CD4-positive, alpha-beta T cell (primary cell): Measurements from ENCODE around the gene CYP27B1. TPM values are rescaled to one million over a fixed set of nuclear protein-coding genes. Genes with fewer than 3 reads are reported as not detected.

ENCODE experiments used
- ATAC-seq: fragments of 200-7000 bp; cut with Tn5 transposase; one replicate; pipeline ENCODE4 v1.10.0; 2022; ENCODE audit warnings: mild to moderate bottlenecking; ENCODE audit not compliant: poor library complexity
- CTCF ChIA-PET: fragments of 350-600 bp; sonication (Branson Sonifier 250); formaldehyde crosslinking; loops from one replicate; lab custom pipeline; 2021; ENCODE audit warnings: antibody characterized with exemption, inconsistent platforms; lab: Charles Lee
- POLR2A ChIA-PET: fragments of 350-600 bp; sonication (Branson Sonifier 250); formaldehyde crosslinking; loops from one replicate; lab custom pipeline; 2021; ENCODE audit warnings: antibody characterized with exemption, inconsistent platforms; lab: Charles Lee
- DNase-seq, 14 experiments: peaks; one replicate each; pipeline ENCODE4 v3.0.0-alpha.2; 2013 to 2020; ENCODE audit warnings: mixed read lengths in 2 of 14
- H3K27ac ChIP-seq, 2 donors: one replicate each; pipeline versions ENCODE4 v1.5.1 to v1.7.0; 2013; ENCODE audit warnings: low read length in 2 of 2, low read depth in 1 of 2, mild to moderate bottlenecking in 1 of 2
- H3K27me3 ChIP-seq, 2 experiments: 1 replicate in 1 of 2; 2 replicates in 1 of 2; pipeline versions ENCODE4 v1.6.1 to v1.7.0; 2013; ENCODE audit warnings: low read length in 2 of 2, control low read depth in 1 of 2, mild to moderate bottlenecking in 1 of 2, moderate library complexity in 1 of 2; ENCODE audit not compliant: insufficient read depth in 2 of 2, control insufficient read depth in 1 of 2
- H3K36me3 ChIP-seq: one replicate; pipeline ENCODE4 v1.6.1; 2013; ENCODE audit warnings: low read length, control low read depth; ENCODE audit not compliant: insufficient read depth
- H3K4me1 ChIP-seq: one replicate; pipeline ENCODE4 v1.6.1; 2013; ENCODE audit warnings: low read length, control low read depth; ENCODE audit not compliant: insufficient read depth
- H3K4me3 ChIP-seq: one replicate; pipeline ENCODE4 v1.5.1; 2013; ENCODE audit warnings: mild to moderate bottlenecking, low read length, moderate library complexity
- H3K9me3 ChIP-seq, 2 experiments: 1 replicate in 1 of 2; 2 replicates in 1 of 2; pipeline versions ENCODE4 v1.6.1 to v1.7.0; 2013; ENCODE audit warnings: low read length in 2 of 2, mild to moderate bottlenecking in 2 of 2, control low read depth in 1 of 2, moderate library complexity in 1 of 2; ENCODE audit not compliant: control insufficient read depth in 1 of 2, insufficient read depth in 1 of 2
- H3K27ac Mint-ChIP-seq: one replicate; pipeline ENCODE4 v1.8.0; 2020; ENCODE audit warnings: mixed read lengths
- H3K27me3 Mint-ChIP-seq: one replicate; pipeline ENCODE4 v1.8.0; 2021; ENCODE audit warnings: mixed read lengths
- H3K36me3 Mint-ChIP-seq: one replicate; pipeline ENCODE4 v1.8.0; 2021; ENCODE audit warnings: low read depth, mixed read lengths
- H3K4me1 Mint-ChIP-seq: one replicate; pipeline ENCODE4 v1.8.0; 2021; ENCODE audit warnings: low read depth, mixed read lengths
- H3K4me3 Mint-ChIP-seq: one replicate; pipeline ENCODE4 v1.8.0; 2020; ENCODE audit warnings: mild to moderate bottlenecking, mixed read lengths
- H3K9me3 Mint-ChIP-seq: one replicate; pipeline ENCODE4 v1.8.0; 2020; ENCODE audit warnings: mixed read lengths
- CTCF ChIP-seq: fragments of 200-600 bp; IDR thresholded peaks from one replicate; pipeline ENCODE4 v1.8.0; 2022; ENCODE audit warnings: antibody characterized with exemption, mild to moderate bottlenecking
- intact Hi-C, 2 experiments: fragments of 100-400 bp; cut with DNase I in 1 of 2; cut with micrococcal nuclease in 1 of 2; formaldehyde crosslinking; loops; one replicate each; pipeline versions ENCODE4 v1.15.1 to v1.9.0; 2023 to 2025; cut with DNase I, micrococcal nuclease
- total RNA-seq, 174 experiments: library from RNA in 2 of 174; stranded (reverse) in 2 of 174; gene quantifications; one replicate each; pipeline ENCODE4 v1.2.3 and lab custom pipeline; 2021 to 2026

CYP27B1 gene
- total RNA-seq, 2 experiments from 2014 or later = 1.0 to 1.4 TPM

- Histone ChIP-seq H3K4me3 (no peak overlapping the region), H3K27ac (no peak overlapping the region), H3K4me1 (no peaks in the 10 kb centered on the region), H3K27me3 (no peaks in the 10 kb centered on the region), H3K9me3 (no peaks in the 10 kb centered on the region), H3K36me3 (peaks cover 70% of the 10 kb centered on the region)
- no peaks in the 10 kb centered on the region for H3K27me3 Mint-ChIP-seq
- intact Hi-C loops = no loop called here
- DNase-seq (no peak), ATAC-seq (no peak)
- no peaks in the 10 kb centered on the region for H3K4me1 Mint-ChIP-seq
- H3K27ac Mint-ChIP-seq = no peak overlapping the region
- no peak for TF ChIP-seq CTCF
- H3K36me3 Mint-ChIP-seq = peaks cover 86% of the 10 kb centered on the region
- POLR2A ChIA-PET = interaction anchor here (1.0 to 1.5 kb wide), 3 partner anchors 11 to 53 kb away, joined by 3 to 4 read pairs (median 3); partner anchors contain the start of genes CTDSP2 and TSFM
- H3K9me3 Mint-ChIP-seq = no peaks in the 10 kb centered on the region
- H3K4me3 Mint-ChIP-seq = no peak overlapping the region
- CTCF ChIA-PET = interaction anchor here (1.4 to 1.7 kb wide), 2 partner anchors 10 to 11 kb away, joined by 3 to 6 read pairs; partner anchors contain the start of gene TSFM
These were observed 27.0 kb upstream of the CYP27B1 start for GRCh38 chr12:57793920-57794319.

- intact Hi-C loops = loop anchor here (2.0 to 5.0 kb wide), 2 partner anchors 113 to 123 kb away; no protein-coding TSS in a partner anchor
- no peak for DNase-seq
- Histone ChIP-seq H3K9me3 (no peaks in the 10 kb centered on the region), H3K36me3 (peaks cover 35% of the 10 kb centered on the region), H3K27me3 (no peaks in the 10 kb centered on the region), H3K27ac (no peak overlapping the region), H3K4me3 (no peak overlapping the region), H3K4me1 (peaks cover 50% of the 10 kb centered on the region)
- H3K9me3 Mint-ChIP-seq = no peaks in the 10 kb centered on the region
- peaks cover 47% of the 10 kb centered on the region for H3K4me1 Mint-ChIP-seq
- ChIA-PET CTCF (interaction anchor here (0.6 to 2.1 kb wide), 3 partner anchors 10 to 148 kb away, joined by 3 to 7 read pairs (median 3); no protein-coding TSS in a partner anchor), POLR2A (interaction anchor here (0.7 to 1.6 kb wide), 2 partner anchors 12 kb away, joined by 3 to 10 read pairs; partner anchors contain the start of genes EEF1AKMT3 and METTL1)
- peaks cover 50% of the 10 kb centered on the region for H3K36me3 Mint-ChIP-seq
- ATAC-seq = no peak
- TF ChIP-seq CTCF = no peak
- peak overlapping the region; percentile 100 for H3K27ac Mint-ChIP-seq
- H3K27me3 Mint-ChIP-seq = no peaks in the 10 kb centered on the region
- peak overlapping the region; percentile 80 for H3K4me3 Mint-ChIP-seq
These were observed 17.0 kb upstream of the CYP27B1 start for GRCh38 chr12:57783861-57784260.

GRCh38 chr12:57783466-57783801 lies 16.6 kb upstream of the CYP27B1 start:
- ChIA-PET CTCF (interaction anchor here (0.6 to 2.8 kb wide), 8 partner anchors 9 to 148 kb away, joined by 3 to 20 read pairs (median 4); no protein-coding TSS in a partner anchor), POLR2A (interaction anchor here (0.8 to 2.8 kb wide), 10 partner anchors 10 to 90 kb away, joined by 3 to 10 read pairs (median 4); partner anchors contain the start of genes CTDSP2, EEF1AKMT3, METTL1 and OS9)
- Mint-ChIP-seq H3K27me3 (no peaks in the 10 kb centered on the region), H3K36me3 (peaks cover 46% of the 10 kb centered on the region), H3K9me3 (no peaks in the 10 kb centered on the region), H3K4me1 (peaks cover 47% of the 10 kb centered on the region), H3K4me3 (peak overlapping the region; percentile 100), H3K27ac (peak overlapping the region; percentile 100)
- no peaks in the 10 kb centered on the region for H3K27me3 ChIP-seq
- no peak for DNase-seq
- H3K27ac ChIP-seq = no peak overlapping the region
- H3K4me3 ChIP-seq = peak overlapping the region; percentile 89
- no peaks in the 10 kb centered on the region for H3K9me3 ChIP-seq
- ATAC-seq = no peak
- H3K4me1 ChIP-seq = peaks cover 54% of the 10 kb centered on the region
- intact Hi-C loops = loop anchor here (2.0 to 5.0 kb wide), 2 partner anchors 113 to 124 kb away; no protein-coding TSS in a partner anchor
- TF ChIP-seq CTCF = no peak
- H3K36me3 ChIP-seq = peaks cover 31% of the 10 kb centered on the region
